Measurements from ENCODE around the gene BCL7A. TPM values are rescaled to one million over a fixed set of nuclear protein-coding genes. Genes with fewer than 3 reads are reported as not detected.

BCL7A gene
- total and polyA plus RNA-seq, 9 of the 15 experiments (the other 6 are each of a cell fraction or from before 2014, with no cell fraction given): 0.25 to 21.9 (median 14.9) TPM

GRCh38 chr12:122082621-122083356, 61.1 kb downstream of the BCL7A start (continued):
- no peak for TF ChIP-seq ZBTB11 (CRISPR knock-in tag; IDR thresholded peaks at IDR 0.05)
- no peak for TF ChIP-seq ARID2 (IDR thresholded peaks at IDR 0.05)
- no peak for TF ChIP-seq MBD1 (CRISPR knock-in tag; IDR thresholded peaks at IDR 0.05)
- TF ChIP-seq MAFG (tag; conservative IDR thresholded peaks at IDR 0.05): no peak
- TF ChIP-seq ZNF76 (CRISPR knock-in tag; IDR thresholded peaks at IDR 0.05; ENCODE audit: borderline replicate concordance): no peak
- peak; percentile 37 for TF ChIP-seq CCNT2 (IDR thresholded peaks at IDR 0.05; ENCODE audit: borderline replicate concordance, extremely low read depth, insufficient read length, low read depth, low read length)
- TF ChIP-seq RREB1 (CRISPR knock-in tag; IDR thresholded peaks at IDR 0.05): no peak
- TF ChIP-seq XRCC4 (IDR thresholded peaks at IDR 0.05; ENCODE audit: extremely low read depth, insufficient read depth, insufficient read length): no peak
- no peak for TF ChIP-seq KDM2B (CRISPR knock-in tag; IDR thresholded peaks at IDR 0.05)
- TF ChIP-seq FOXK2 (conservative IDR thresholded peaks at IDR 0.05 in 1 of 2, IDR thresholded peaks at IDR 0.05 in 1 of 2; ENCODE audit: low read depth in 2 of 2): 0 out of 4 replicates have a peak, but pooled peaks of 1 of the 2 experiments have one; percentile 14
- TF ChIP-seq NR2C1 (IDR thresholded peaks at IDR 0.05): no peak
- peak; percentile 9; the same call in 1 of the 2 replicates for TF ChIP-seq NR2C1 (tag; IDR thresholded peaks at IDR 0.05)
- TF ChIP-seq ZNF239 (CRISPR knock-in tag; IDR thresholded peaks at IDR 0.05): no peak
- no peak for TF ChIP-seq ZNF384 (IDR thresholded peaks at IDR 0.05; ENCODE audit: low read depth, low read length)
- no peak for TF ChIP-seq HMG20A (CRISPR knock-in tag; conservative IDR thresholded peaks at IDR 0.05)
- no peak for TF ChIP-seq PTBP1 (IDR thresholded peaks at IDR 0.05; ENCODE audit: low read depth, low read length)
